B cell (primary cell): Measurements from ENCODE around the gene PRDM9. TPM values are rescaled to one million over a fixed set of nuclear protein-coding genes. Genes with fewer than 3 reads are reported as not detected.

Experiments
- ATAC-seq: fragments of 200-7000 bp; cut with Tn5 transposase; one replicate; pipeline ENCODE4 v1.10.0; 2021; ENCODE audit warnings: low read depth, mild to moderate bottlenecking, moderate number of reproducible peaks, moderate library complexity
- CTCF ChIA-PET: fragments of 350-600 bp; sonication (Branson Sonifier 250); formaldehyde crosslinking; loops from one replicate; lab custom pipeline; 2021; ENCODE audit warnings: antibody characterized with exemption, inconsistent platforms; lab: Charles Lee
- POLR2A ChIA-PET: fragments of 350-600 bp; sonication (Branson Sonifier 250); formaldehyde crosslinking; loops from one replicate; lab custom pipeline; 2021; ENCODE audit warnings: antibody characterized with exemption; lab: Charles Lee
- DNase-seq: peaks from one replicate; pipeline ENCODE4 v3.0.0; 2013
- H2AFZ ChIP-seq: 2 replicates; pipeline ENCODE4 v1.6.1; 2012; ENCODE audit warnings: mild to moderate bottlenecking, low read depth, low read length; ENCODE audit not compliant: insufficient read depth, poor library complexity, severe bottlenecking
- H3K27ac ChIP-seq, 2 donors: 1 replicate in 1 of 2; 2 replicates in 1 of 2; pipeline ENCODE4 v1.5.1; 2012 to 2013; ENCODE audit warnings: low read length in 2 of 2, mild to moderate bottlenecking in 2 of 2, moderate library complexity in 1 of 2
- H3K27me3 ChIP-seq, 4 experiments: fragments of 200-600 bp in 1 of 4; sonication (generic) in 1 of 4; replicated peaks in 1 of 4; 1 replicate in 2 of 4; 2 replicates in 2 of 4; pipeline versions ENCODE4 v1.6.1 to v1.7.0; 2013 to 2016; ENCODE audit warnings: low read length in 3 of 4, mild to moderate bottlenecking in 2 of 4, mixed read lengths in 1 of 4, moderate library complexity in 1 of 4; ENCODE audit not compliant: insufficient read depth in 4 of 4, control insufficient read depth in 3 of 4; ENCODE audit errors: control extremely low read depth in 1 of 4
- H3K36me3 ChIP-seq, 2 experiments: replicated peaks in 1 of 2; 1 replicate in 1 of 2; 2 replicates in 1 of 2; pipeline versions ENCODE4 v1.6.1 to v1.7.1; 2013; ENCODE audit warnings: low read length in 1 of 2; ENCODE audit not compliant: insufficient read depth in 2 of 2, control insufficient read depth in 1 of 2; ENCODE audit errors: control extremely low read depth in 1 of 2, extremely low read depth in 1 of 2
- H3K4me1 ChIP-seq, 2 donors: fragments of 200-600 bp in 1 of 2; sonication (generic) in 1 of 2; 1 replicate in 1 of 2; 2 replicates in 1 of 2; pipeline versions ENCODE4 v1.5.1 to v1.6.1; 2013 to 2017; ENCODE audit warnings: low read length in 2 of 2; ENCODE audit not compliant: control insufficient read depth in 2 of 2, insufficient read depth in 2 of 2
- H3K4me2 ChIP-seq: replicated peaks from 2 replicates; pipeline ENCODE3; 2012; ENCODE audit warnings: mild to moderate bottlenecking, low read depth, low read length; ENCODE audit not compliant: poor library complexity, severe bottlenecking
- H3K4me3 ChIP-seq, 5 experiments: fragments of 200-600 bp in 1 of 5; sonication (generic) in 1 of 5; 1 replicate in 3 of 5; 2 replicates in 2 of 5; pipeline versions ENCODE4 v1.5.1 to v1.7.0; 2011 to 2016; ENCODE audit warnings: low read length in 4 of 5, mild to moderate bottlenecking in 4 of 5, low read depth in 2 of 5, control low read depth in 1 of 5, moderate library complexity in 1 of 5; ENCODE audit not compliant: insufficient read depth in 1 of 5; ENCODE audit errors: control extremely low read depth in 1 of 5, extremely low read depth in 1 of 5
- H3K79me2 ChIP-seq: fragments of 200-600 bp; sonication (generic); one replicate; pipeline ENCODE4 v1.6.0; 2016; ENCODE audit warnings: low read length; ENCODE audit not compliant: control insufficient read depth, insufficient read depth
- H3K9ac ChIP-seq: fragments of 200-600 bp; sonication (generic); 2 replicates; pipeline ENCODE4 v1.6.1; 2017; ENCODE audit warnings: mild to moderate bottlenecking, low read length, moderate library complexity
- H3K9me3 ChIP-seq, 3 donors: one replicate each; pipeline versions ENCODE4 v1.6.1 to v1.7.1; 2013; ENCODE audit warnings: low read length in 2 of 3; ENCODE audit not compliant: control insufficient read depth in 2 of 3, insufficient read depth in 1 of 3; ENCODE audit errors: control extremely low read depth in 1 of 3
- H4K20me1 ChIP-seq: 2 replicates; pipeline ENCODE4 v1.6.0; 2012; ENCODE audit warnings: mild to moderate bottlenecking, low read length; ENCODE audit not compliant: insufficient read depth, control insufficient read depth, poor library complexity, severe bottlenecking
- H3K27ac Mint-ChIP-seq: one replicate; pipeline ENCODE4 v1.8.0; 2021; ENCODE audit warnings: mixed read lengths
- H3K27me3 Mint-ChIP-seq: one replicate; pipeline ENCODE4 v1.8.0; 2021; ENCODE audit warnings: mixed read lengths
- H3K4me1 Mint-ChIP-seq: one replicate; pipeline ENCODE4 v1.8.0; 2021; ENCODE audit warnings: mixed read lengths
- H3K4me3 Mint-ChIP-seq: one replicate; pipeline ENCODE4 v1.8.0; 2021; ENCODE audit warnings: mixed read lengths
- H3K9me3 Mint-ChIP-seq: one replicate; pipeline ENCODE4 v1.8.0; 2022; ENCODE audit warnings: mixed read lengths; ENCODE audit not compliant: insufficient read depth
- CTCF ChIP-seq: fragments of 200-600 bp; IDR thresholded peaks from one replicate; pipeline ENCODE4 v1.8.0; 2022; ENCODE audit warnings: antibody characterized with exemption, mild to moderate bottlenecking
- EZH2 ChIP-seq: IDR thresholded peaks from 2 replicates; pipeline ENCODE4 v1.6.1; 2012; ENCODE audit warnings: borderline replicate concordance, low read depth, mild to moderate bottlenecking, moderate library complexity, low read length; ENCODE audit not compliant: insufficient read depth, poor library complexity, severe bottlenecking
- WGBS: methylation state at CpG from one replicate; pipeline ENCODE4 v1.1.5; 2013; ENCODE audit warnings: missing lambda C conversion rate; ENCODE audit not compliant: insufficient coverage; 5-methylcytosine and 5-hydroxymethylcytosine counted together
- intact Hi-C: fragments of 100-400 bp; cut with micrococcal nuclease; formaldehyde crosslinking; loops from one replicate; pipeline ENCODE4 v1.10.0; 2022
- polyA plus RNA-seq: library from polyadenylated mRNA; depleted of rRNA; stranded (reverse); fragments of >200 nt; gene quantifications from 2 replicates; pipeline ENCODE4 v1.2.3, GENCODE V29; 2012
- total RNA-seq, 2 donors: library from RNA; stranded (reverse); fragments of 120-200 nt in 1 of 2; gene quantifications; 1 replicate in 1 of 2; 2 replicates in 1 of 2; pipeline versions ENCODE4 v1.2.3 to v1.2.4, GENCODE V29; 2013 to 2022

PRDM9 gene
- total and polyA plus RNA-seq, 2 donors (not counting 1 experiment from before 2014, with no cell fraction given), result not detected

- no peak overlapping the region for H3K27ac Mint-ChIP-seq
- H3K4me2 ChIP-seq, result no peak overlapping the region
- H3K36me3 ChIP-seq, result no peaks in the 10 kb centered on the region
- H3K9me3 ChIP-seq, result peaks cover 0 to 4% (median 0%) of the 10 kb centered on the region in 3 donors
- no peaks in the 10 kb centered on the region for H4K20me1 ChIP-seq
- no peak overlapping the region for H3K4me3 ChIP-seq
- POLR2A ChIA-PET, result no interaction called here
- H3K27ac ChIP-seq, result no peak overlapping the region
- no peak for ATAC-seq
- no peak for DNase-seq
- intact Hi-C loops, result no loop called here
- H3K4me1 Mint-ChIP-seq, result no peaks in the 10 kb centered on the region
- H2AFZ ChIP-seq, result no peak overlapping the region
- no peaks in the 10 kb centered on the region for H3K9me3 Mint-ChIP-seq
- H3K79me2 ChIP-seq, result no peaks in the 10 kb centered on the region
- no CpG with 5 or more reads among the region's 3 CpGs for WGBS
- H3K27me3 Mint-ChIP-seq, result no peaks in the 10 kb centered on the region
- CTCF ChIA-PET, result no interaction called here
- H3K27me3 ChIP-seq, result no peaks in the 10 kb centered on the region
- H3K4me1 ChIP-seq, result no peaks in the 10 kb centered on the region
- TF ChIP-seq EZH2 (no peak), CTCF (no peak)
- no peak overlapping the region for H3K4me3 Mint-ChIP-seq
- H3K9ac ChIP-seq, result no peak overlapping the region
These were observed 48.2 kb upstream of the PRDM9 start for GRCh38 chr5:23459214-23459613.

GRCh38 chr5:23461576-23461975 lies 45.8 kb upstream of the PRDM9 start:
- no peak for DNase-seq
- Histone ChIP-seq H2AFZ (no peak overlapping the region), H3K27me3 (no peaks in the 10 kb centered on the region), H3K27ac (no peak overlapping the region), H3K4me1 (no peaks in the 10 kb centered on the region), H3K4me3 (no peak overlapping the region), H3K36me3 (no peaks in the 10 kb centered on the region), H3K4me2 (no peak overlapping the region), H4K20me1 (no peaks in the 10 kb centered on the region), H3K9me3 (peaks cover 0 to 4% (median 0%) of the 10 kb centered on the region in 3 donors), H3K9ac (no peak overlapping the region), H3K79me2 (no peaks in the 10 kb centered on the region)
- Mint-ChIP-seq H3K4me1 (no peaks in the 10 kb centered on the region), H3K4me3 (no peak overlapping the region), H3K27me3 (no peaks in the 10 kb centered on the region), H3K27ac (no peak overlapping the region), H3K9me3 (no peaks in the 10 kb centered on the region)
- ATAC-seq, result no peak
- no CpG with 5 or more reads among the region's 1 CpG for WGBS
- intact Hi-C loops, result no loop called here
- ChIA-PET CTCF (no interaction called here), POLR2A (no interaction called here)
- TF ChIP-seq CTCF, result no peak
- no peak for TF ChIP-seq EZH2
